Measurements from ENCODE around the gene PLD6.

DNA sequence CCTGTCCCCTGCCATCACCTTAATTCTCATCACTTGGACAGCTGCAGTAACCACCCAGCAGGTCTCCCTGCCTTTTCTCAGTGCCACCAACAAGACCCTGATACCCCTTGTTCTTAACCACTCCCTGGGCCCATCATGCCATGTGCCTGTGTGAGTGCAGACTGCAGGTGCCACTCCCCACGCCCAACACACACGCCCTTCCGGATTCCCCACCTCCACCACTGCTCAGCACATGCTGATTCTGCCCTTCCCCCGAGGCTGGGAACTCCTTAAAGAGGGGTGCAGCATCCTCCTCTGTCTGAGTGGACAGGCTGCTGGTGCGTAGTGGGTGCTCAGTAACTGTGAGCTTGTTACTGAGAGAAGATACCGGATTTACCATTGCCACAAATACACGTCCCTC lies 52.4 kb downstream of the PLD6 start:
- TF ChIP-seq NFYB (CRISPR knock-in tag; conservative IDR thresholded peaks at IDR 0.05; ENCODE audit: low read depth) (no peak), MAX (CRISPR knock-in tag; IDR thresholded peaks at IDR 0.05) (no peak), NR2C2 (CRISPR knock-in tag; IDR thresholded peaks at IDR 0.05) (no peak), IRF1 (CRISPR knock-in tag; IDR thresholded peaks at IDR 0.05) (no peak), CREM (CRISPR knock-in tag; IDR thresholded peaks at IDR 0.05) (no peak)
- TF ChIP-seq, protein P1, sequence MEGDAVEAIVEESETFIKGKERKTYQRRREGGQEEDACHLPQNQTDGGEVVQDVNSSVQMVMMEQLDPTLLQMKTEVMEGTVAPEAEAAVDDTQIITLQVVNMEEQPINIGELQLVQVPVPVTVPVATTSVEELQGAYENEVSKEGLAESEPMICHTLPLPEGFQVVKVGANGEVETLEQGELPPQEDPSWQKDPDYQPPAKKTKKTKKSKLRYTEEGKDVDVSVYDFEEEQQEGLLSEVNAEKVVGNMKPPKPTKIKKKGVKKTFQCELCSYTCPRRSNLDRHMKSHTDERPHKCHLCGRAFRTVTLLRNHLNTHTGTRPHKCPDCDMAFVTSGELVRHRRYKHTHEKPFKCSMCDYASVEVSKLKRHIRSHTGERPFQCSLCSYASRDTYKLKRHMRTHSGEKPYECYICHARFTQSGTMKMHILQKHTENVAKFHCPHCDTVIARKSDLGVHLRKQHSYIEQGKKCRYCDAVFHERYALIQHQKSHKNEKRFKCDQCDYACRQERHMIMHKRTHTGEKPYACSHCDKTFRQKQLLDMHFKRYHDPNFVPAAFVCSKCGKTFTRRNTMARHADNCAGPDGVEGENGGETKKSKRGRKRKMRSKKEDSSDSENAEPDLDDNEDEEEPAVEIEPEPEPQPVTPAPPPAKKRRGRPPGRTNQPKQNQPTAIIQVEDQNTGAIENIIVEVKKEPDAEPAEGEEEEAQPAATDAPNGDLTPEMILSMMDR (IDR thresholded peaks at IDR 0.05), result no peak
- TF ChIP-seq, protein P2, sequence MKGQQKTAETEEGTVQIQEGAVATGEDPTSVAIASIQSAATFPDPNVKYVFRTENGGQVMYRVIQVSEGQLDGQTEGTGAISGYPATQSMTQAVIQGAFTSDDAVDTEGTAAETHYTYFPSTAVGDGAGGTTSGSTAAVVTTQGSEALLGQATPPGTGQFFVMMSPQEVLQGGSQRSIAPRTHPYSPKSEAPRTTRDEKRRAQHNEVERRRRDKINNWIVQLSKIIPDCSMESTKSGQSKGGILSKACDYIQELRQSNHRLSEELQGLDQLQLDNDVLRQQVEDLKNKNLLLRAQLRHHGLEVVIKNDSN (CRISPR knock-in tag; IDR thresholded peaks at IDR 0.05), result no peak

Data from WTC11 (cell line).